Neural cell (in vitro differentiated cells): ENCODE measurements around the gene BCL2. TPM values are rescaled to one million over a fixed set of nuclear protein-coding genes. Genes with fewer than 3 reads are reported as not detected.

ENCODE experiments used
- H2AFZ ChIP-seq: fragments of 200-600, 300-800 bp; sonication (generic), shearing (Covaris generic); 2 replicates; pipeline ENCODE4 v1.6.0; 2014; ENCODE audit warnings: low read depth, mild to moderate bottlenecking, antibody characterized with exemption, low read length, moderate library complexity
- H3F3A ChIP-seq: fragments of 200-600 bp; shearing (Covaris generic); 2 replicates; pipeline ENCODE4 v1.6.1; 2016; ENCODE audit warnings: mild to moderate bottlenecking, moderate library complexity, mixed read lengths, antibody characterized with exemption, low read length; ENCODE audit not compliant: insufficient read depth, poor library complexity, severe bottlenecking
- H3K27ac ChIP-seq: fragments of 200-600, 300-800 bp; sonication (generic), shearing (Covaris generic); 2 replicates; pipeline ENCODE4 v1.5.1; 2014; ENCODE audit warnings: mild to moderate bottlenecking, low read length, moderate library complexity
- H3K27me3 ChIP-seq: fragments of 300-800, 200-600 bp; sonication (generic), shearing (Covaris generic); 2 replicates; pipeline ENCODE4 v1.6.0; 2014; ENCODE audit warnings: mild to moderate bottlenecking, low read depth, low read length, moderate library complexity; ENCODE audit not compliant: insufficient read depth
- H3K36me3 ChIP-seq: fragments of 300-800, 200-600 bp; sonication (generic), shearing (Covaris generic); 2 replicates; pipeline ENCODE4 v1.5.1; 2014; ENCODE audit warnings: mild to moderate bottlenecking, antibody characterized with exemption, low read length, moderate library complexity; ENCODE audit not compliant: insufficient read depth
- H3K4me2 ChIP-seq: fragments of 300-800, 200-600 bp; sonication (generic), shearing (Covaris generic); 2 replicates; pipeline ENCODE4 v1.6.0; 2014; ENCODE audit warnings: mild to moderate bottlenecking, low read length
- H3K4me3 ChIP-seq: fragments of 300-800, 200-600 bp; sonication (generic), shearing (Covaris generic); 2 replicates; pipeline ENCODE4 v1.5.1; 2014; ENCODE audit warnings: mild to moderate bottlenecking, low read length, moderate library complexity
- H3K79me2 ChIP-seq: fragments of 200-600 bp; shearing (Covaris generic); replicated peaks from 2 replicates; pipeline ENCODE4 v1.6.0; 2014; ENCODE audit warnings: mild to moderate bottlenecking, low read length, moderate library complexity; ENCODE audit not compliant: insufficient read depth
- H3K9ac ChIP-seq: fragments of 300-800, 200-600 bp; sonication (generic), shearing (Covaris generic); 2 replicates; pipeline ENCODE4 v1.6.1; 2016; ENCODE audit warnings: mild to moderate bottlenecking, low read length, mixed read lengths
- H3K9me2 ChIP-seq: fragments of 200-600 bp; shearing (Covaris generic); 2 replicates; pipeline ENCODE4 v1.6.1; 2016; ENCODE audit warnings: mild to moderate bottlenecking, low read length, mixed read lengths; ENCODE audit not compliant: insufficient read depth
- H3K9me3 ChIP-seq: fragments of 200-600, 300-800 bp; sonication (generic), shearing (Covaris generic); 2 replicates; pipeline ENCODE4 v1.6.1; 2016; ENCODE audit warnings: mild to moderate bottlenecking, mixed run types, low read length, moderate library complexity, mixed read lengths
- H4K20me1 ChIP-seq: fragments of 200-600 bp; shearing (Covaris generic); 2 replicates; pipeline ENCODE4 v1.6.1; 2016; ENCODE audit warnings: mild to moderate bottlenecking, mixed run types; ENCODE audit not compliant: insufficient read depth
- EP300 ChIP-seq: fragments of 450-650 bp; conservative IDR thresholded peaks from 2 replicates; pipeline ENCODE4 v1.6.1; 2014; ENCODE audit warnings: antibody characterized with exemption, mild to moderate bottlenecking, moderate library complexity; ENCODE audit not compliant: poor library complexity, severe bottlenecking
- EZH2 ChIP-seq: fragments of 200-600, 300-800 bp; shearing (Covaris generic), sonication (generic); IDR thresholded peaks from 2 replicates; pipeline ENCODE4 v1.6.1; 2014; ENCODE audit warnings: antibody characterized with exemption, low read length, borderline replicate concordance, mild to moderate bottlenecking; ENCODE audit not compliant: insufficient read depth, poor library complexity, severe bottlenecking
- MXI1 ChIP-seq: fragments of 450-650 bp; conservative IDR thresholded peaks from 2 replicates; pipeline ENCODE4 v1.6.1; 2014; ENCODE audit warnings: antibody characterized with exemption, mild to moderate bottlenecking; ENCODE audit not compliant: poor library complexity, severe bottlenecking
- POLR2AphosphoS5 ChIP-seq: IDR thresholded peaks from 2 replicates; pipeline ENCODE4 v1.6.1; 2012
- RAD21 ChIP-seq: fragments of 450-650 bp; conservative IDR thresholded peaks from 2 replicates; pipeline ENCODE4 v1.6.1; 2014; ENCODE audit warnings: antibody characterized with exemption, mild to moderate bottlenecking, moderate library complexity
- SMC3 ChIP-seq: fragments of 450-650 bp; conservative IDR thresholded peaks from 2 replicates; pipeline ENCODE4 v1.6.1; 2014; ENCODE audit warnings: antibody characterized with exemption, mild to moderate bottlenecking, moderate library complexity; ENCODE audit not compliant: poor library complexity
- TAF1 ChIP-seq: IDR thresholded peaks from 2 replicates; pipeline ENCODE4 v1.6.1; 2012; ENCODE audit warnings: low read depth
- polyA plus RNA-seq: library from polyadenylated mRNA; depleted of rRNA; stranded (reverse); fragments of >200 nt; gene quantifications from 2 replicates; pipeline ENCODE4 v1.2.3, GENCODE V29; 2014
- TF ChIP-seq, protein P1 (sequence below): IDR thresholded peaks from 2 replicates; pipeline ENCODE4 v1.6.1; 2012; ENCODE audit warnings: borderline replicate concordance
- TF ChIP-seq, protein P2 (sequence below): fragments of 450-650 bp; IDR thresholded peaks from 2 replicates; pipeline ENCODE4 v1.5.1; 2014; ENCODE audit warnings: antibody characterized with exemption, mild to moderate bottlenecking, moderate library complexity; ENCODE audit not compliant: poor library complexity, severe bottlenecking

BCL2 gene
- polyA plus RNA-seq, 1 donor from 2014 or later: 3.4 TPM

DNA sequence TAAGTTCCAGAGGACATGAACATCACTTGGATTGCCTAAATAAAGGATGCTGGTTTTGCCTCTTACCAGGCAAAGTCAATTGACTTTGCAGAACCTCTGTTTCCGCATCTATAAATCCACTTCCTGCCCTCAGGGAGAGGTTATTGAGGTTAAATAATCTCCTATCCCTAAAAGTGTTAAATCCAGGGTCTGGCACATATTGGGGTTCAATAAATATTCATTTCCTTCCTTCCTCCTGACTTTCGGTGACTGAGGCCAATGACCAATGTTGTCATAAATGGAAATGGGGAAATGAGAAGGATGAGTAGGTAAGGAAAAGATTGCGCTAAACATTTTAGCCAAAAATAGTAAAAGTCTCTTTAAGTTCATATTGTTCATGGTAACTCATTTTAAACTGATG, 16.0 kb downstream of the BCL2 start:
- no peak overlapping the region for H3K27ac ChIP-seq
- H3K9ac ChIP-seq: no peak overlapping the region
- H3K9me2 ChIP-seq: no peaks in the 10 kb centered on the region
- no peaks in the 10 kb centered on the region for H3K9me3 ChIP-seq
- no peaks in the 10 kb centered on the region for H3K27me3 ChIP-seq
- H3K4me3 ChIP-seq: no peak overlapping the region
- H3K4me2 ChIP-seq: no peak overlapping the region
- no peaks in the 10 kb centered on the region for H3K36me3 ChIP-seq
- no peaks in the 10 kb centered on the region for H4K20me1 ChIP-seq
- no peaks in the 10 kb centered on the region for H3F3A ChIP-seq
- no peak overlapping the region for H2AFZ ChIP-seq
- TF ChIP-seq, protein P1, sequence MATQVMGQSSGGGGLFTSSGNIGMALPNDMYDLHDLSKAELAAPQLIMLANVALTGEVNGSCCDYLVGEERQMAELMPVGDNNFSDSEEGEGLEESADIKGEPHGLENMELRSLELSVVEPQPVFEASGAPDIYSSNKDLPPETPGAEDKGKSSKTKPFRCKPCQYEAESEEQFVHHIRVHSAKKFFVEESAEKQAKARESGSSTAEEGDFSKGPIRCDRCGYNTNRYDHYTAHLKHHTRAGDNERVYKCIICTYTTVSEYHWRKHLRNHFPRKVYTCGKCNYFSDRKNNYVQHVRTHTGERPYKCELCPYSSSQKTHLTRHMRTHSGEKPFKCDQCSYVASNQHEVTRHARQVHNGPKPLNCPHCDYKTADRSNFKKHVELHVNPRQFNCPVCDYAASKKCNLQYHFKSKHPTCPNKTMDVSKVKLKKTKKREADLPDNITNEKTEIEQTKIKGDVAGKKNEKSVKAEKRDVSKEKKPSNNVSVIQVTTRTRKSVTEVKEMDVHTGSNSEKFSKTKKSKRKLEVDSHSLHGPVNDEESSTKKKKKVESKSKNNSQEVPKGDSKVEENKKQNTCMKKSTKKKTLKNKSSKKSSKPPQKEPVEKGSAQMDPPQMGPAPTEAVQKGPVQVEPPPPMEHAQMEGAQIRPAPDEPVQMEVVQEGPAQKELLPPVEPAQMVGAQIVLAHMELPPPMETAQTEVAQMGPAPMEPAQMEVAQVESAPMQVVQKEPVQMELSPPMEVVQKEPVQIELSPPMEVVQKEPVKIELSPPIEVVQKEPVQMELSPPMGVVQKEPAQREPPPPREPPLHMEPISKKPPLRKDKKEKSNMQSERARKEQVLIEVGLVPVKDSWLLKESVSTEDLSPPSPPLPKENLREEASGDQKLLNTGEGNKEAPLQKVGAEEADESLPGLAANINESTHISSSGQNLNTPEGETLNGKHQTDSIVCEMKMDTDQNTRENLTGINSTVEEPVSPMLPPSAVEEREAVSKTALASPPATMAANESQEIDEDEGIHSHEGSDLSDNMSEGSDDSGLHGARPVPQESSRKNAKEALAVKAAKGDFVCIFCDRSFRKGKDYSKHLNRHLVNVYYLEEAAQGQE: no peak
- TF ChIP-seq POLR2AphosphoS5: no peak
- TF ChIP-seq TAF1: no peak
- TF ChIP-seq, protein P2, sequence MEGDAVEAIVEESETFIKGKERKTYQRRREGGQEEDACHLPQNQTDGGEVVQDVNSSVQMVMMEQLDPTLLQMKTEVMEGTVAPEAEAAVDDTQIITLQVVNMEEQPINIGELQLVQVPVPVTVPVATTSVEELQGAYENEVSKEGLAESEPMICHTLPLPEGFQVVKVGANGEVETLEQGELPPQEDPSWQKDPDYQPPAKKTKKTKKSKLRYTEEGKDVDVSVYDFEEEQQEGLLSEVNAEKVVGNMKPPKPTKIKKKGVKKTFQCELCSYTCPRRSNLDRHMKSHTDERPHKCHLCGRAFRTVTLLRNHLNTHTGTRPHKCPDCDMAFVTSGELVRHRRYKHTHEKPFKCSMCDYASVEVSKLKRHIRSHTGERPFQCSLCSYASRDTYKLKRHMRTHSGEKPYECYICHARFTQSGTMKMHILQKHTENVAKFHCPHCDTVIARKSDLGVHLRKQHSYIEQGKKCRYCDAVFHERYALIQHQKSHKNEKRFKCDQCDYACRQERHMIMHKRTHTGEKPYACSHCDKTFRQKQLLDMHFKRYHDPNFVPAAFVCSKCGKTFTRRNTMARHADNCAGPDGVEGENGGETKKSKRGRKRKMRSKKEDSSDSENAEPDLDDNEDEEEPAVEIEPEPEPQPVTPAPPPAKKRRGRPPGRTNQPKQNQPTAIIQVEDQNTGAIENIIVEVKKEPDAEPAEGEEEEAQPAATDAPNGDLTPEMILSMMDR: no peak
- TF ChIP-seq EZH2: no peak
- TF ChIP-seq EP300: no peak
- no peak for TF ChIP-seq RAD21
- TF ChIP-seq SMC3: no peak
- TF ChIP-seq MXI1: no peak
- H3K79me2 ChIP-seq: no peaks in the 10 kb centered on the region

DNA sequence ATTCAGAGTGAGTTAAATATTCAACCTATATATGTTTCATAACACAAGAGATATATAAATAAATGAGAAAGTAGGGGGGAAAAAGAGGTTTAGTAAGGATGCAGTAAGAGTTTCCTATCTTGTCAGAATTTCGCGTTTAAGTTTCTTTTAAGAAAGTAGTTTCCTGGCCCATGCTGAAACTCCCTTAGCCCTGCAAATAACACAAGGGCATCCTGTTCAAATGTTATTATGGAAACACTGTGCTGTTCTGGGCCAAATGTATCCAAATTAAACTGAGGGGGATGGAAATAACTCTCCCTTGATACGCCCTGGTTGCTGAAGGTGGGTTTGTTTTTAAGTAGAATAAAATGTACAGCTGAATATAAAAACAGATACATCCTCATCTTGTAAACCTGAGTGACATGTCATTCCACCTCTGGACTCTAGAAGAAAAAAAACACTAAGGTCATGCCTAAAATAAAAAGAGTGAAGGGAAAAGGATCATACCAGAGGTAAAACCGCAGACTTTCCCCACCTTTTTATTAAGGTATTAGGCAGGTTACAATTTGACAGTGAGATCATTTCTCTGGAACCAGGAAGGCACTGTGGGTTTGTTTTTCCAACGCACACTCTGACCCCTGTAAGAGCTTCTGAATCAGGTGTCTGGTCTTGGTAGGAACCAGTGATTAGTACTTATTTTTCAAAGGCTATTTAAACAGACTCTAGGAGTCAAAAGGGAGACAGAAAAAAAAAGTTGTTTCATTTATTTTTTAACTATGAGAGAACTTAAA, 16.7 kb downstream of the BCL2 start:
- TF ChIP-seq POLR2AphosphoS5 (no peak), SMC3 (no peak), RAD21 (no peak), MXI1 (no peak), EP300 (no peak), TAF1 (no peak), EZH2 (no peak)
- TF ChIP-seq, protein P2: no peak
- TF ChIP-seq, protein P1: no peak
- H2AFZ ChIP-seq: no peak overlapping the region
- H4K20me1 ChIP-seq: no peaks in the 10 kb centered on the region
- H3K4me2 ChIP-seq: no peak overlapping the region
- no peaks in the 10 kb centered on the region for H3K79me2 ChIP-seq
- no peaks in the 10 kb centered on the region for H3K9me2 ChIP-seq
- H3F3A ChIP-seq: no peaks in the 10 kb centered on the region
- H3K9ac ChIP-seq: no peak overlapping the region
- no peaks in the 10 kb centered on the region for H3K9me3 ChIP-seq
- no peaks in the 10 kb centered on the region for H3K27me3 ChIP-seq
- no peak overlapping the region for H3K4me3 ChIP-seq
- no peaks in the 10 kb centered on the region for H3K36me3 ChIP-seq
- no peak overlapping the region for H3K27ac ChIP-seq
